OCI-LY7 (cell line): ENCODE data around the gene METAP1D. TPM values are rescaled to one million over a fixed set of nuclear protein-coding genes. Genes with fewer than 3 reads are reported as not detected.

Source experiments
- BruUV-seq: library from RNA; stranded (reverse); fragments of 400-500 nt; replicated peaks from 2 replicates; lab custom pipeline; 2021; lab: Mats Ljungman, UMichigan
- CTCF ChIA-PET: fragments of 300-600 bp; sonication (Branson Sonifier 250); formaldehyde crosslinking; loops from one replicate; lab custom pipeline; 2022; ENCODE audit warnings: antibody characterized with exemption; ENCODE audit not compliant: unreplicated experiment; lab: Charles Lee
- POLR2A ChIA-PET: fragments of 300-600 bp; sonication (Branson Sonifier 250); formaldehyde crosslinking; loops from one replicate; lab custom pipeline; 2022; ENCODE audit warnings: antibody characterized with exemption; lab: Charles Lee
- DNase-seq: peaks from one replicate; pipeline ENCODE4 v3.0.0-alpha.2; 2015; ENCODE audit warnings: low spot score
- H2AFZ ChIP-seq: fragments of 200-600 bp; sonication (generic), shearing (Covaris generic); 2 replicates; pipeline ENCODE4 v1.6.1; 2014; ENCODE audit warnings: mild to moderate bottlenecking, antibody characterized with exemption, low read length, moderate library complexity
- H3K27ac ChIP-seq: fragments of 200-600 bp; sonication (generic); 2 replicates; pipeline ENCODE4 v1.5.1; 2014; ENCODE audit warnings: mixed run types, low read depth, mild to moderate bottlenecking, moderate library complexity, low read length, inconsistent platforms; ENCODE audit not compliant: poor library complexity, severe bottlenecking
- H3K36me3 ChIP-seq: fragments of 200-600 bp; sonication (generic); 2 replicates; pipeline ENCODE4 v1.6.1; 2014; ENCODE audit warnings: mild to moderate bottlenecking, antibody characterized with exemption, low read length, moderate library complexity, mixed read lengths; ENCODE audit not compliant: insufficient read depth
- H3K4me1 ChIP-seq: fragments of 200-600 bp; sonication (generic); 2 replicates; pipeline ENCODE4 v1.5.1; 2014; ENCODE audit warnings: mild to moderate bottlenecking, low read length; ENCODE audit not compliant: insufficient read depth, poor library complexity, severe bottlenecking
- H3K4me2 ChIP-seq: fragments of 200-600 bp; sonication (generic); 2 replicates; pipeline ENCODE4 v1.6.1; 2014; ENCODE audit warnings: mild to moderate bottlenecking, low read length
- H3K4me3 ChIP-seq: fragments of 200-600 bp; sonication (generic); 2 replicates; pipeline ENCODE4 v1.5.1; 2014; ENCODE audit warnings: mild to moderate bottlenecking, low read depth, low read length; ENCODE audit not compliant: poor library complexity, severe bottlenecking
- H3K79me2 ChIP-seq: fragments of 200-600 bp; sonication (generic); 2 replicates; pipeline ENCODE4 v1.6.1; 2016; ENCODE audit warnings: low read depth, mild to moderate bottlenecking, low read length, moderate library complexity, mixed read lengths; ENCODE audit not compliant: insufficient read depth
- H3K9me2 ChIP-seq: fragments of 200-600 bp; sonication (generic); 2 replicates; pipeline ENCODE4 v1.6.1; 2016; ENCODE audit warnings: mild to moderate bottlenecking, low read length, mixed read lengths; ENCODE audit not compliant: insufficient read depth
- H3K9me3 ChIP-seq: fragments of 200-600 bp; sonication (generic); 2 replicates; pipeline ENCODE4 v1.6.1; 2014; ENCODE audit warnings: mild to moderate bottlenecking, mixed run types, low read length, mixed read lengths
- H4K20me1 ChIP-seq: fragments of 200-600 bp; sonication (generic); 2 replicates; pipeline ENCODE4 v1.6.1; 2014; ENCODE audit warnings: mild to moderate bottlenecking, antibody characterized with exemption, low read length, moderate library complexity, mixed read lengths; ENCODE audit not compliant: insufficient read depth
- EZH2phosphoT487 ChIP-seq: fragments of 200-600 bp; sonication (generic); IDR thresholded peaks from 2 replicates; pipeline ENCODE4 v1.6.1; 2018; ENCODE audit warnings: low read depth, borderline replicate concordance, mild to moderate bottlenecking, mixed run types, antibody characterized with exemption, low read length, moderate library complexity, mixed read lengths
- intact Hi-C: fragments of 100-400 bp; cut with micrococcal nuclease; formaldehyde crosslinking; loops from one replicate; pipeline ENCODE4 v1.10.0; 2022; ENCODE audit not compliant: unreplicated experiment
- total RNA-seq, 2 experiments: library from RNA; depleted of rRNA in 1 of 2; stranded (reverse); fragments of >200 nt in 1 of 2; shearing (Covaris generic) in 1 of 2; gene quantifications; 2 replicates each; pipeline ENCODE4 v1.2.3, GENCODE V29; 2014 to 2022
- TF ChIP-seq, protein P1 (sequence below): fragments of 200-600 bp; sonication (generic); conservative IDR thresholded peaks from 2 replicates; pipeline ENCODE4 v1.5.1; 2014; ENCODE audit warnings: mild to moderate bottlenecking, antibody characterized with exemption, low read length, moderate library complexity, mixed read lengths

METAP1D gene
- total RNA-seq, 2 experiments from 2014 or later: 11.0 to 11.8 TPM

DNA sequence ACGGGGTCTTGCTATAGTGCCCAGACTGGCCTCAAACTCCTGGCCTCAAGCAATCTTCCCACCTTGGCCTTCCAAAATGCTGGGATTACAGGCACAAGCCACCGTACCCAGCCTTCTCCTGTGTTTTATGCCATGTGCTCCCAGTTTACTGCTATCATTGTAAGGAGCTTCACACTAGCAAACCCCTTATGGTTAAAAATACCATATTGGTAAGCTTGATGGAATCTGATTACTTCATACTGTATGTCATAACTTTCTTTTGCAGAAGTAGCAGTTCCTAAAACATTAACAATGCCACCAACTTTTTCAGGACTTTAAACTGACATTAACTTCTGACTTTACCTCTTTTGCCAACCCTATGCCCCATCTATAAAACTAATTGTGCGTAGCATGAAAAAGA is 41.3 kb upstream of the METAP1D start:
- Histone ChIP-seq H3K79me2 (peaks cover 10% of the 10 kb centered on the region; the same call in 1 of the 2 replicates), H3K4me2 (no peak overlapping the region), H2AFZ (no peak overlapping the region), H3K27ac (no peak overlapping the region), H3K9me2 (no peaks in the 10 kb centered on the region), H3K9me3 (no peaks in the 10 kb centered on the region), H3K36me3 (peaks cover 57% of the 10 kb centered on the region), H3K4me3 (no peak overlapping the region), H3K4me1 (no peaks in the 10 kb centered on the region), H4K20me1 (no peaks in the 10 kb centered on the region)
- intact Hi-C loops: no loop called here
- no peak for TF ChIP-seq EZH2phosphoT487
- TF ChIP-seq, protein P1, sequence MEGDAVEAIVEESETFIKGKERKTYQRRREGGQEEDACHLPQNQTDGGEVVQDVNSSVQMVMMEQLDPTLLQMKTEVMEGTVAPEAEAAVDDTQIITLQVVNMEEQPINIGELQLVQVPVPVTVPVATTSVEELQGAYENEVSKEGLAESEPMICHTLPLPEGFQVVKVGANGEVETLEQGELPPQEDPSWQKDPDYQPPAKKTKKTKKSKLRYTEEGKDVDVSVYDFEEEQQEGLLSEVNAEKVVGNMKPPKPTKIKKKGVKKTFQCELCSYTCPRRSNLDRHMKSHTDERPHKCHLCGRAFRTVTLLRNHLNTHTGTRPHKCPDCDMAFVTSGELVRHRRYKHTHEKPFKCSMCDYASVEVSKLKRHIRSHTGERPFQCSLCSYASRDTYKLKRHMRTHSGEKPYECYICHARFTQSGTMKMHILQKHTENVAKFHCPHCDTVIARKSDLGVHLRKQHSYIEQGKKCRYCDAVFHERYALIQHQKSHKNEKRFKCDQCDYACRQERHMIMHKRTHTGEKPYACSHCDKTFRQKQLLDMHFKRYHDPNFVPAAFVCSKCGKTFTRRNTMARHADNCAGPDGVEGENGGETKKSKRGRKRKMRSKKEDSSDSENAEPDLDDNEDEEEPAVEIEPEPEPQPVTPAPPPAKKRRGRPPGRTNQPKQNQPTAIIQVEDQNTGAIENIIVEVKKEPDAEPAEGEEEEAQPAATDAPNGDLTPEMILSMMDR: no peak
- BruUV-seq: no TSS peak
- ChIA-PET CTCF (no interaction called here), POLR2A (interaction anchor here (1.0 kb wide), 1 partner anchor 34 kb away, joined by 3 read pairs; no protein-coding TSS in a partner anchor)
- DNase-seq: no peak

DNA sequence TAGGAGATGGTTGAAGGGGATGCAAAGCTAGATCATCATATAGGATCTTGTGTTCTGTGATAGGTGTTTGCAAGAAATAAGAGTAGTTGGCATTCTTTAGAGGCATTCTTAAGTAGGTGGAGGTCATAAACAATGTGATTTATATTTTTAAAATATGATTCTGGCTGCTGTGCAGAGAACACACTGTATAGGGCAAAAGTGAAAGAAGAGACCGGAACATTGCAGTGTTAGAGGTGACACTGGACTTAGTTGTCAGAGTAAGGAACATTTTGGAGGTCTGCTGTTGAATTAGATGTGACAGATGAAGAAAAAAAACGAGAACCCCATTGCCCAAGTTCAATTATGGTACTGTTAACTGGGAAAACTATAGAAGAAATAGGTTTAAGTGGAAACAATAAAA is 39.8 kb upstream of the METAP1D start:
- TF ChIP-seq EZH2phosphoT487: no peak
- TF ChIP-seq, protein P1: no peak
- Histone ChIP-seq H3K36me3 (peaks cover 47% of the 10 kb centered on the region), H3K27ac (no peak overlapping the region), H3K4me3 (no peak overlapping the region), H3K79me2 (peaks cover 14% of the 10 kb centered on the region; the same call in 1 of the 2 replicates), H4K20me1 (no peaks in the 10 kb centered on the region), H3K4me1 (no peaks in the 10 kb centered on the region), H3K9me3 (no peaks in the 10 kb centered on the region), H3K9me2 (no peaks in the 10 kb centered on the region), H3K4me2 (no peak overlapping the region), H2AFZ (no peak overlapping the region)
- BruUV-seq: no TSS peak
- ChIA-PET POLR2A (interaction anchor here (0.6 to 1.0 kb wide), 2 partner anchors 41 to 70 kb away, joined by 3 read pairs; no protein-coding TSS in a partner anchor), CTCF (no interaction called here)
- DNase-seq: no peak
- intact Hi-C loops: no loop called here

GRCh38 chr2:171960570-171960969 is 39.2 kb upstream of the METAP1D start:
- Histone ChIP-seq H3K9me2 (no peaks in the 10 kb centered on the region), H2AFZ (no peak overlapping the region), H3K4me3 (no peak overlapping the region), H3K27ac (no peak overlapping the region), H4K20me1 (no peaks in the 10 kb centered on the region), H3K79me2 (peaks cover 14% of the 10 kb centered on the region; the same call in 1 of the 2 replicates), H3K4me1 (no peaks in the 10 kb centered on the region), H3K36me3 (peaks cover 49% of the 10 kb centered on the region), H3K4me2 (no peak overlapping the region), H3K9me3 (no peaks in the 10 kb centered on the region)
- TF ChIP-seq, protein P1: no peak
- TF ChIP-seq EZH2phosphoT487: no peak
- intact Hi-C loops: no loop called here
- ChIA-PET CTCF (no interaction called here), POLR2A (interaction anchor here (0.7 kb wide), 1 partner anchor 27 kb away, joined by 3 read pairs; no protein-coding TSS in a partner anchor)
- no peak for DNase-seq
- BruUV-seq: no TSS peak
